Activated CD4-positive, alpha-beta T cell treated with anti-CD3 and anti-CD28 coated beads, Interleukin-2, amount 10 ng/mL, durations not matched to agents 24 days and 14 days (primary cell): Measurements from ENCODE around the gene CELSR2. TPM values are rescaled to one million over a fixed set of nuclear protein-coding genes. Genes with fewer than 3 reads are reported as not detected.

Experiments used
- DNase-seq: peaks from one replicate; pipeline ENCODE4 v3.0.0; 2022
- H3K27ac Mint-ChIP-seq: one replicate; pipeline ENCODE4 v1.8.0; 2022; ENCODE audit warnings: mild to moderate bottlenecking, mixed read lengths
- H3K27me3 Mint-ChIP-seq: one replicate; pipeline ENCODE4 v1.8.0; 2022; ENCODE audit warnings: mixed read lengths
- H3K36me3 Mint-ChIP-seq: one replicate; pipeline ENCODE4 v1.8.0; 2022; ENCODE audit warnings: low read depth, mild to moderate bottlenecking, mixed read lengths
- H3K4me1 Mint-ChIP-seq: one replicate; pipeline ENCODE4 v1.8.0; 2021; ENCODE audit warnings: mixed read lengths
- H3K4me3 Mint-ChIP-seq: one replicate; pipeline ENCODE4 v1.8.0; 2022; ENCODE audit warnings: mild to moderate bottlenecking, moderate library complexity, mixed read lengths
- H3K9me3 Mint-ChIP-seq: one replicate; pipeline ENCODE4 v1.8.0; 2021; ENCODE audit warnings: mixed read lengths
- intact Hi-C: fragments of 100-400 bp; cut with micrococcal nuclease; formaldehyde crosslinking; loops from one replicate; pipeline ENCODE4 v1.15.1; 2023
- total RNA-seq: library from RNA; stranded (reverse); gene quantifications from 2 replicates; pipeline ENCODE4 v1.2.3, GENCODE V29; 2022

The CELSR2 gene, protein sequence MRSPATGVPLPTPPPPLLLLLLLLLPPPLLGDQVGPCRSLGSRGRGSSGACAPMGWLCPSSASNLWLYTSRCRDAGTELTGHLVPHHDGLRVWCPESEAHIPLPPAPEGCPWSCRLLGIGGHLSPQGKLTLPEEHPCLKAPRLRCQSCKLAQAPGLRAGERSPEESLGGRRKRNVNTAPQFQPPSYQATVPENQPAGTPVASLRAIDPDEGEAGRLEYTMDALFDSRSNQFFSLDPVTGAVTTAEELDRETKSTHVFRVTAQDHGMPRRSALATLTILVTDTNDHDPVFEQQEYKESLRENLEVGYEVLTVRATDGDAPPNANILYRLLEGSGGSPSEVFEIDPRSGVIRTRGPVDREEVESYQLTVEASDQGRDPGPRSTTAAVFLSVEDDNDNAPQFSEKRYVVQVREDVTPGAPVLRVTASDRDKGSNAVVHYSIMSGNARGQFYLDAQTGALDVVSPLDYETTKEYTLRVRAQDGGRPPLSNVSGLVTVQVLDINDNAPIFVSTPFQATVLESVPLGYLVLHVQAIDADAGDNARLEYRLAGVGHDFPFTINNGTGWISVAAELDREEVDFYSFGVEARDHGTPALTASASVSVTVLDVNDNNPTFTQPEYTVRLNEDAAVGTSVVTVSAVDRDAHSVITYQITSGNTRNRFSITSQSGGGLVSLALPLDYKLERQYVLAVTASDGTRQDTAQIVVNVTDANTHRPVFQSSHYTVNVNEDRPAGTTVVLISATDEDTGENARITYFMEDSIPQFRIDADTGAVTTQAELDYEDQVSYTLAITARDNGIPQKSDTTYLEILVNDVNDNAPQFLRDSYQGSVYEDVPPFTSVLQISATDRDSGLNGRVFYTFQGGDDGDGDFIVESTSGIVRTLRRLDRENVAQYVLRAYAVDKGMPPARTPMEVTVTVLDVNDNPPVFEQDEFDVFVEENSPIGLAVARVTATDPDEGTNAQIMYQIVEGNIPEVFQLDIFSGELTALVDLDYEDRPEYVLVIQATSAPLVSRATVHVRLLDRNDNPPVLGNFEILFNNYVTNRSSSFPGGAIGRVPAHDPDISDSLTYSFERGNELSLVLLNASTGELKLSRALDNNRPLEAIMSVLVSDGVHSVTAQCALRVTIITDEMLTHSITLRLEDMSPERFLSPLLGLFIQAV (N-terminal part only)
- 3.8 and 4.1 TPM in 2 replicates for total RNA-seq

DNA sequence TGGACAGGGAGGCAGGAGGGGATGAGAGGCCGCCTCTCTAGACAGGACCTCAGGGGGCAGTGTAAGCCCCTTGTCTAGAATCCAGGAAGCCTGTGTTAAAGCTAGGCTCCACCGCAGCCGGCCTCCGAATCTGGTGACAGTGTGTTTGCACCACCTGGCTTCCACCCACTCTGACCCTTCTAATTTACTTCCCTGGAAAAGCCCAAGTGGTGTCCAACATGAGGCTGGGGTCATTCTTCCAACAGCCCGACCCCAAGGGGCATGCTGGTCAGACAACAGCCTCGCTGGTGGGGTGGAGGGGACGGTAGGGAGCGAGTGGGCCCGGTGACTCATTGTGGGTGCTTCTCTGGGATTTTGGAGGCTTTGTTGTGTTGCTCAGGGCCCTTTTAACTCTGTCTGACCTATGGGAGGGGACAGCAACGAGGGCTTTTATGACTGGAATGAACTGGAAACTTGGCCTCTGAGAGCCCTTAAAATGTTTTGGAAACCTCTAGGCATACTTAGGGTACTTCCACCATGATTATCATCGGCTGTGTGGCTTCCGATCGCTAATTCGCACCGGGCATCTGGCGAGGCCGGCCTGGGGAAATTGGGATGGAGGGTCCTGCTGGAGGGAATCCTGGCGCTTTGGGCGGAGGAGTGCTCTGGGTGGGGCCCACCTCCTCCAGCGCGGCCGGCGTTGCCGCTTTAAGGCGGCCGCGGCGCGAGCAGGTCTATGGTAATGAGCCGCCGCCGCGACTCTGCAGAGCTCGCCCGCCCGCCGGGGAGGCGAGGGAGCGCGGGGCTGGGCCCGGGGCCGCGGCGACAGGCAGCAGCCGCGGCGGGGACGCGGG is at the start of gene CELSR2:
Gene CELSR2 (plus strand): TSS at position 743 of the 833 bp plus-strand sequence. CDS start 541 bp downstream, outside the sequence.
- no peak within 1 kb of the TSS for H3K27ac Mint-ChIP-seq
- no peaks in the 10 kb centered on the region for H3K36me3 Mint-ChIP-seq
- intact Hi-C loops: loop anchor here (1.0 kb wide), 2 partner anchors 8 to 235 kb away; no protein-coding TSS in a partner anchor
- no peaks in the 10 kb centered on the region for H3K9me3 Mint-ChIP-seq
- H3K27me3 Mint-ChIP-seq: peaks cover 20% of the 10 kb centered on the region
- DNase-seq: peak; percentile 92
- H3K4me1 Mint-ChIP-seq: peaks cover 4% of the 10 kb centered on the region
- H3K4me3 Mint-ChIP-seq: peak within 1 kb of the TSS; percentile 71

DNA sequence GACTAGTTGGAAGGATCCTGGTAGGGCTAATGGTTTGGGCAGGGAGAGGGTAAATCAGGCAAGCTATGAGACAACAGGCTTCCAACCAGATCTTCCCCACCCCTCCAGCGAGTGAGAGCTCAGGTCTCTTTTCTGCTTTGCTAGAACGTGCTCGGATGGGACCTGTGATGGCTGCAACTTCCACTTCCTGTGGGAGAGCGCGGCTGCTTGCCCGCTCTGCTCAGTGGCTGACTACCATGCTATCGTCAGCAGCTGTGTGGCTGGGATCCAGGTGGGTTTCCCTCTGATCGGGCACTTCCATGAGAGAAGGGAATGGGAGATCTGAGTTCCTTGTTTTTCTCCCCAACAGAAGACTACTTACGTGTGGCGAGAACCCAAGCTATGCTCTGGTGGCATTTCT is 49.6 kb upstream of the CELSR2 start:
- Mint-ChIP-seq H3K27ac (peak overlapping the region; percentile 65), H3K4me3 (peak overlapping the region; percentile 15), H3K36me3 (peaks cover 10% of the 10 kb centered on the region), H3K9me3 (no peaks in the 10 kb centered on the region), H3K27me3 (no peaks in the 10 kb centered on the region), H3K4me1 (peaks cover 24% of the 10 kb centered on the region)
- intact Hi-C loops: no loop called here
- peak; percentile 71 for DNase-seq

DNA sequence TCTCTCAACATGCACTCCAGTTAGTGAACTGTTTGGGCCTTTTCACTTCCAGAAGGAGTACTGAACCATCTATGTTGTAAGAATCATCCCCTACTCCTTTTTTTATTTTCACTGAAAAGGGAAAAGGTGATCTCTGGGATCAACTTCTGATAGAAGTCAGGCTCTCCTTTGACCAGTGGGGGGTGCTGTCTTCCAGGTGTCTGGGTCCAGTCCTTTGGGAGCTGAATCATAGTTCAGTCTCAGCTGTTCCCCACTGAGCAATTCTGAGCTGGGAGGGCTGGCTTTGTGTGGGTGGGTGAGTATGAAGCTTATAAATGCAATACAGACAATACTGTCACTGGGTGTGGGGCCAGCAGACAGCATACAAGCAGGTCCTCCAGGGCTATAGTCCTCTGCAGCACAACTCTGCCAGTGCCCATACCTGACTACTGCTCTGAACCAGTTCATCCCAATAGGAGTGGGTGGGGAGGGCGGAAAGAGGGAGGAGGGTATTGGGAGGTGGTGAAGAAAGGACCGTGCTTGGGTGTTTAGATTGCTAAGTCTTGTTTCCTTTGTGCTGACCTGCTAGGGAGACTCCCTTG is 48.1 kb upstream of the CELSR2 start:
- Mint-ChIP-seq H3K4me1 (peaks cover 23% of the 10 kb centered on the region), H3K36me3 (peaks cover 10% of the 10 kb centered on the region), H3K9me3 (no peaks in the 10 kb centered on the region), H3K27ac (no peak overlapping the region), H3K27me3 (no peaks in the 10 kb centered on the region), H3K4me3 (no peak overlapping the region)
- intact Hi-C loops: loop anchor here (1.0 kb wide), 2 partner anchors 12 to 198 kb away; partner anchors contain the start of gene SARS1
- peak; percentile 78 for DNase-seq

DNA sequence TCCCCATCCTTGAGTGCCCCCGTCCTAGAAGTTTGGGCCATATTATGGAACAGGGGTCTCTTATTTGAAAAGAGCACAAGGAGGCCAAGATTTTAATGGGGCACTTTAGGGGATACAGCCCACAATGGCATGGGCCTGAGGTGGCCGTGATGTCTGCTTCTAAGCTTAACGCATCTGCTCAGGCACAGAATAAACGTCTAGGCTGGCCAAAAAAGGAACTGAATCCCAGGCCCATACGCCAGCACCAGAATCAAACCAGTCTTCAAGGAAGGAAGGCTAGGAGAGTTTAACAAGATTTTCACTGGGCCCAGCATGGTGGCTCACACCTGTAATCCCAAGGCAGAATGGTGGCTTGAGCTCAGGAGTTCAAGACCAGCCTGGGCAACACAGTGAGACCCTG is 44.9 kb upstream of the CELSR2 start:
- Mint-ChIP-seq H3K27me3 (no peaks in the 10 kb centered on the region), H3K36me3 (peaks cover 6% of the 10 kb centered on the region), H3K4me1 (peaks cover 13% of the 10 kb centered on the region), H3K27ac (no peak overlapping the region), H3K4me3 (no peak overlapping the region), H3K9me3 (no peaks in the 10 kb centered on the region)
- intact Hi-C loops: no loop called here
- no peak for DNase-seq

DNA sequence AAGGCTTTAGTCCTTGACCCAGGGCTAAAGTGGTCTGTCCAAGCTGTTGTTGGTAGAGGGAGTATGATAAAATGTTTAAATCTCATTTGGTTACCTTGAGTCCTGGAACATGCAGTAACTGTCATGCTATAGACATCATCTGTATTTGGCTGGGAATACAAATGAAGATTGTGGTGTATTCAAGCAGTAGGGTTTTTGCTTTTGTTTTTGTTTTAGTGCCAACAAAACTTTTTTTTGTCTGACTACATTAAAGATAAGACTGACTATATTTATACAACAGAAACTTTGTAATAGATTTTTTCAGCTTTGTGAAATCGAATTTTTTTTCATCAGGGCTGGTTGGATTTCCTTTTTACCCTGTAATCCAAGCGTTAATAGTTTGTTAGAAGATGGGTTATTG is 43.0 kb upstream of the CELSR2 start:
- intact Hi-C loops: no loop called here
- no peaks in the 10 kb centered on the region for H3K27me3 Mint-ChIP-seq
- H3K4me3 Mint-ChIP-seq: no peak overlapping the region
- no peak overlapping the region for H3K27ac Mint-ChIP-seq
- peaks cover 4% of the 10 kb centered on the region for H3K4me1 Mint-ChIP-seq
- no peaks in the 10 kb centered on the region for H3K36me3 Mint-ChIP-seq
- DNase-seq: no peak
- H3K9me3 Mint-ChIP-seq: no peaks in the 10 kb centered on the region

DNA sequence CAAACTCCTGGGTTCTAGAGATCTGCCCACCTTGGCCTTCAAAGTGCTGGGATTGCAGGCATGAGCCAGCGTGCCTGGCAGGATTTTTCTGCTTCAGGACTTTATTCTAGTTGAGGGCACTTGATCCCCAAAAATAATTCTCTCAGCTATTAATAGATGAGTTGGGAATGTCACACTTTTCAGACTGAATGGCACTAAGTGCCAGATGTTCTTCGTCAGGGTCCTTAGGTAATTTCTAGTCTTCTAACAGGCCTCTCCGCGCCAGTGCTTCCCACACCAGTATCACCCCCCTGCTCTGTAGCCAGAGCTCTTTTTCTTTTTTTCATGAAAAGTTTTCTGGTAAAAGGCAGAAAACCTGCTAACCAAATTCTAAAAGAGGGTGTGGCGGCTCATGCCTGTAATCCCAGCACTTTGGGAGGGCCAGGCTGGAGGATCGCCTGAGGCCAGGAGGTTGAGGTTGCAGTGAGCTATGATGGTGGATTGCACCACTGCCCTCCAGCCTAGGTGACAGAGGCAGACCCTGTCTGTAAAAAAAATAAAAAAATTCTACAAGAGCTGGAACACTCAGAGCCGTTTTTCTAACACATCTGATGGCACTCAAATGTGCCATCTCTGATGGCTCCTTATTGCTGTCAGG is 41.8 kb upstream of the CELSR2 start:
- Mint-ChIP-seq H3K4me1 (peaks cover 4% of the 10 kb centered on the region), H3K36me3 (no peaks in the 10 kb centered on the region), H3K27ac (no peak overlapping the region), H3K9me3 (no peaks in the 10 kb centered on the region), H3K4me3 (no peak overlapping the region), H3K27me3 (no peaks in the 10 kb centered on the region)
- intact Hi-C loops: no loop called here
- no peak for DNase-seq

DNA sequence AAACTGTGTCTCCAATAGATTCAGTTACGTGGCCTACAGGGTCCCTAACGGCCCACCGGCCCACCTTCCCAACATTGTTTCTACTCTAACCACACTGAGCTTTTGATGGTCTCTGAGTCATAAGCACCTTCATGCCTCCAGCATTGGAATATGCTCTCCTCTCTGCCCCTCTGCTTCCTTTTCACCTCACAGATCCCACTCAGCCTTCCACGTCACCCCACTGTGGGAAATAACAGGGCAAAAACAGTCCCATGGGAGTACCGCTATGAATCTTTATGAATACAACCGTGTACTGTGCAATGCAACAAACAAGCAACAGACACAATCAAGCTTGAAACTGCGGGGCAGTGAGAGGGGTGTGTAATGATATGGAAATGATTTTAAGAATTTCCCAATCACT is 40.9 kb upstream of the CELSR2 start:
- Mint-ChIP-seq H3K4me3 (no peak overlapping the region), H3K4me1 (peaks cover 5% of the 10 kb centered on the region), H3K27ac (no peak overlapping the region), H3K36me3 (no peaks in the 10 kb centered on the region), H3K9me3 (no peaks in the 10 kb centered on the region), H3K27me3 (no peaks in the 10 kb centered on the region)
- DNase-seq: no peak
- intact Hi-C loops: no loop called here

DNA sequence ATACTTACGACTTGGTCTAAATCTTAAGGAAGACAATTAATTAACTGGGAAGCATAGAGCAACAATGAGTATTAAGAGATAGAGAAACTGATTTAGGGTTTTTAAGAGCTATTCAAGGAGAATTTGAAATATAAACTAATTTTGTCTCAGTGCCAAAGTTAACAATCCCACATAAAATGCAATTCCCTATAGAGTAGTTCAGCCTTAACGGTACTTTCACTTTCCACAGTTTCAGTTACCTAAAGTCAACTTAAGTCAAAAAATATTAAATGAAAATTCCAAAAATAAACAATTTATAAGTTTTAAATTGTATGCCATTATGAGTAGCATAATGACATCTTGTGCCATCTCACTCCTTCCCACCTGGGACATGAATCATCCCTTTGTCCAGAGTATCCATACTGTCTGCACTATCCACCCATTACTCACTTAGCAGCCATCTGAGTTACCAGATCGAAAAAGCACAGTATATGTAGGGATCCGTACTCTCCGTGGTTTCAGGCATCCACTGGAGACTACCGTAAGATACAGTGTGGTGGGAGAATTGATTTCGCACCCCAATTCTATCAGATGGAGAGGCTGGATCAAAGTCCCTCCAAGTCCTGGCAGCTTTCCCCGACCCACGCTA is 40.4 kb upstream of the CELSR2 start:
- peaks cover 6% of the 10 kb centered on the region for H3K4me1 Mint-ChIP-seq
- H3K9me3 Mint-ChIP-seq: no peaks in the 10 kb centered on the region
- intact Hi-C loops: no loop called here
- no peaks in the 10 kb centered on the region for H3K36me3 Mint-ChIP-seq
- no peak overlapping the region for H3K27ac Mint-ChIP-seq
- no peak for DNase-seq
- H3K27me3 Mint-ChIP-seq: no peaks in the 10 kb centered on the region
- H3K4me3 Mint-ChIP-seq: no peak overlapping the region

DNA sequence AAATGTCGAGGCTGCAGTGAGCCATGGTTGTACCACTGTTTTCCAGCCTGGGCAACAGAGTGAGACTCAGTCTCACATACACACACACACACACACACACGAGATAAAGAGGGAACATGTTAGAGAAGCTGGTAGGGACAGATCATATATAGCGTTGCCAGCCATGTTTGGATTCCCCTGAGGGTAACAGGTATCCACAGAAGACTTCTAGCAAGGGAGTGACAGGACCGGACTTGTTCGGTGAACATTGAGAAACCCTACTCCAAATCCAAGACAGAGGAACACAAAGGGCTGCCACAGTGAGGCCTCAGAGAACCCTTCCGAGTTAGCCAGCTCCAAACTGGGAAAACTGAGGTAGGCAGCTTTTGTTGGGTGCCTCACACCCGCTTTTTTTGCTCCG is 39.3 kb upstream of the CELSR2 start:
- DNase-seq: no peak
- Mint-ChIP-seq H3K4me3 (no peak overlapping the region), H3K27me3 (no peaks in the 10 kb centered on the region), H3K9me3 (no peaks in the 10 kb centered on the region), H3K36me3 (peaks cover 10% of the 10 kb centered on the region), H3K4me1 (peaks cover 11% of the 10 kb centered on the region), H3K27ac (no peak overlapping the region)
- intact Hi-C loops: loop anchor here (5.0 kb wide), 3 partner anchors 93 to 168 kb away; partner anchors contain the start of genes TMEM167B and WDR47

DNA sequence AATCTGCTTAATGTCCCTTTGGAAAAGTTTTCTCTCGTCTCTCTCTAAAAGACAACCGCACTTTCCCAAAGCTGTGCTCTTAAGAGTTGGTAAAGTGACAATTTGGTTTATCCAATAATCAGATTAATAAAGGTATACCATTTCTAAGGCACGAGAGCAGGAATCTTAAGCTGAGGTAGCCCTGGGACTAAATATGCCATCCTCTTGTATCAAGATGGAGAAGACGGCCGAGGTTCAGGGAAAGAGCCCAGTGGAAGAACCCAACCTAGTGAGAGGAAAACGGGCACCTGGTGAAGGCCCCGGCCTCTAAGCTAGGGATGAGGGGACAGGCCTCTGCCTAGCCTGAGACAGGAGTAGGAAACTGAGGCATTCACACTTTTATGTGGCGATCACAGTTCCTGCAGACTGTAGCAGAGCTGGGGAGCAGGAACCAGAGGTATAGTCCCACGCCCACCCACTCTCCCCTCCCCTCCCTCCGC is 36.0 kb upstream of the CELSR2 start:
- DNase-seq: no peak
- Mint-ChIP-seq H3K27ac (peak overlapping the region; percentile 96), H3K9me3 (no peaks in the 10 kb centered on the region), H3K27me3 (no peaks in the 10 kb centered on the region), H3K4me3 (peak overlapping the region; percentile 99), H3K36me3 (peaks cover 33% of the 10 kb centered on the region), H3K4me1 (peaks cover 25% of the 10 kb centered on the region)
- intact Hi-C loops: loop anchor here (1.0 to 5.0 kb wide), 4 partner anchors 12 to 171 kb away; partner anchors contain the start of genes TMEM167B and WDR47

DNA sequence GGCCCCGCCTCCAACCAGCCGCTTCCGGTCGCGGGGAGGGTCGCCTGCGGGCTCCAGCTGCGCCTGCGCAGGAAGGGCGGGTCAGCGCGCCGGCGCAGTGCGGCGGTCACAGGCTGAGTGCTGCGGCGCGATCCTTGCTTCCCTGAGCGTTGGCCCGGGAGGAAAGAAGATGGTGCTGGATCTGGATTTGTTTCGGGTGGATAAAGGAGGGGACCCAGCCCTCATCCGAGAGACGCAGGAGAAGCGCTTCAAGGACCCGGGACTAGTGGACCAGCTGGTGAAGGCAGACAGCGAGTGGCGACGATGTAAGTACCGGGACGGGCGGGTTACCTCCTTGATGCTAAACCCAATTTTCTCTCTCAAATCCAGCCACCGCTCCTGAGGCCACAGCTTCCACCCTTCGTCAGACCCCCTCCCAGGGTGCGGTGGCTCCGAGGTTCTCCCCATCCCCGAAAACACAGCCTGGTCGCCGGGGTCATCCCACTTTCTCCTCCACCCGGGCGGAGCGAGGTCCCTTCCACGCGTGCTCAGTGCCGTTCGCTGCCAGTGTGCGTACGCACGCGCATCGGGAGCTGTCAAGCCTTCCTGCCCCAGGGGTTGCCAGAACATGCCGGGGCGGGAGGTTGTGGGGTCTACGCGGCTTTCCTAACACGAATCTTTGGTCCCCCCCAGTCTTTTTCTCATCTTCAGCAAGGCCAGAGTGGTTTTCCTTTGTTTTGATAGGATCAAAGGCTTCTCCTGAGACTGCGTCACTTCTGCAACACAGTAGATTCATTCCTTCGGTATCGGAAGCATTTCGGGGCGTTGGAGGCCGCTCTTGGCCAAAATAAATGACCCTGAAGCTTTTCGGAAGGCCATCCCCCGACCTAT is 35.3 kb upstream of the CELSR2 start, which contains the start of gene SARS1:
Gene SARS1 (plus strand): TSS at position 95 of the 870 bp plus-strand sequence. CDS start 75 bp downstream, at position 170.
- Mint-ChIP-seq H3K4me1 (peaks cover 25% of the 10 kb centered on the region), H3K27me3 (no peaks in the 10 kb centered on the region), H3K27ac (peak within 1 kb of the TSS; percentile 96), H3K9me3 (no peaks in the 10 kb centered on the region), H3K36me3 (peaks cover 38% of the 10 kb centered on the region), H3K4me3 (peak within 1 kb of the TSS; percentile 99)
- intact Hi-C loops: loop anchor here (1.0 to 5.0 kb wide), 4 partner anchors 13 to 172 kb away; partner anchors contain the start of genes TMEM167B and WDR47
- DNase-seq: peak; percentile 97
